SH-SY5Y (cell line): Measurements from ENCODE around the gene CSTPP1.

Experiments used
- GATA2 ChIP-seq: IDR thresholded peaks from 2 replicates; pipeline ENCODE4 v1.6.1; 2011; ENCODE audit warnings: mild to moderate bottlenecking, low read depth, low read length
- GATA3 ChIP-seq: IDR thresholded peaks from 2 replicates; pipeline ENCODE4 v1.6.1; 2011; ENCODE audit warnings: low read depth, mild to moderate bottlenecking, low read length, moderate library complexity

DNA sequence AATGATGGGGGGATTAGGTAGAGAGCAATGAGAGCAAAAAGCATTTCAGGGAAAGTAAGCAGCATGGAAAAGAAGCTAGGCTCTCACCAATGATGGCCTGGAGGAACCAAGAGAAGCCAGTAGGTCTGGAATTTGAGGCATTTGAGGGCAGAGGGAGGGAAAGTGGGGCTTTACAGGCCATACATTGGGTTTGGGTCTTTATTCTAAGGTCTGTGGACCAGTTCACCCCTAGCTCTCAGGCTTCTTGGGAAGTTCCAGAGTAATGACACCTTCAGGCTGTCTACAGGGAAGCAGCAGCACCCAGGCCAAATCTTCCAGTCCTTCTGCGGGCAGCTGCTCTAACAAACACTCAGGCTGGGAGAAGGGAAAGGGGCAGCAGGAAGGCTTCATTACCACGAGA lies 210.7 kb downstream of the CSTPP1 start:
- TF ChIP-seq GATA3 (no peak), GATA2 (no peak)
